H1 (cell line): ENCODE measurements around the gene ARID5B. TPM values are rescaled to one million over a fixed set of nuclear protein-coding genes. Genes with fewer than 3 reads are reported as not detected.

Source experiments
- BACH1 ChIP-seq: IDR thresholded peaks from 2 replicates; pipeline ENCODE4 v1.6.1; 2012; ENCODE audit warnings: low read length, improper control_type of control experiment
- BCL11A ChIP-seq, 2 experiments: IDR thresholded peaks; one replicate each; pipeline ENCODE4 v1.6.1; 2011; ENCODE audit warnings: low read depth in 2 of 2, low read length in 2 of 2, mild to moderate bottlenecking in 2 of 2
- CHD1 ChIP-seq: IDR thresholded peaks from 2 replicates; pipeline ENCODE4 v1.6.1; 2012; ENCODE audit warnings: low read depth, low read length, improper control_type of control experiment
- CTBP2 ChIP-seq: IDR thresholded peaks from 2 replicates; pipeline ENCODE4 v1.7.0; 2011; ENCODE audit warnings: borderline replicate concordance, mild to moderate bottlenecking, moderate library complexity, mixed read lengths, low read length; ENCODE audit not compliant: insufficient read depth, insufficient read length
- FOSL1 ChIP-seq: IDR thresholded peaks from 2 replicates; pipeline ENCODE4 v1.6.1; 2011; ENCODE audit warnings: mild to moderate bottlenecking, low read depth, low read length, moderate library complexity; ENCODE audit not compliant: insufficient read depth
- GABPA ChIP-seq: IDR thresholded peaks from 2 replicates; pipeline ENCODE4 v1.6.1; 2011; ENCODE audit warnings: mild to moderate bottlenecking, low read length, moderate library complexity, borderline replicate concordance; ENCODE audit not compliant: insufficient read depth
- HDAC2 ChIP-seq, 2 experiments: fragments of 300-600 bp in 1 of 2; sonication (generic) in 1 of 2; IDR thresholded peaks; 2 replicates each; pipeline ENCODE4 v1.6.1; 2011 to 2012; ENCODE audit warnings: low read depth in 2 of 2, low read length in 2 of 2, mild to moderate bottlenecking in 2 of 2, moderate library complexity in 2 of 2, borderline replicate concordance in 1 of 2, inconsistent platforms in 1 of 2
- MAFK ChIP-seq: IDR thresholded peaks from 2 replicates; pipeline ENCODE4 v1.6.1; 2012; ENCODE audit warnings: low read depth, mild to moderate bottlenecking, improper control_type of control experiment, low read length
- POLR2AphosphoS5 ChIP-seq: IDR thresholded peaks from 2 replicates; pipeline ENCODE4 v1.6.1; 2011; ENCODE audit warnings: low read depth, low read length
- POU5F1 ChIP-seq: IDR thresholded peaks from 2 replicates; pipeline ENCODE4 v1.6.1; 2011; ENCODE audit warnings: low read depth, mild to moderate bottlenecking, low read length, moderate library complexity
- RBBP5 ChIP-seq: IDR thresholded peaks from 2 replicates; pipeline ENCODE4 v1.7.1; 2012; ENCODE audit warnings: low read depth, mild to moderate bottlenecking, inconsistent platforms, low read length, moderate library complexity, borderline replicate concordance
- SAP30 ChIP-seq: fragments of 300-600 bp; sonication (generic); IDR thresholded peaks from 2 replicates; pipeline ENCODE4 v1.7.1; 2012; ENCODE audit warnings: low read length, moderate library complexity, mild to moderate bottlenecking, inconsistent platforms; ENCODE audit not compliant: insufficient read depth, insufficient replicate concordance
- SIN3A ChIP-seq, 2 experiments: IDR thresholded peaks in 1 of 2; conservative IDR thresholded peaks in 1 of 2; 2 replicates each; pipeline ENCODE4 v1.6.1; 2011 to 2012; ENCODE audit warnings: low read length in 2 of 2, improper control_type of control experiment in 1 of 2, low read depth in 1 of 2, mild to moderate bottlenecking in 1 of 2
- SIRT6 ChIP-seq: IDR thresholded peaks from one replicate; pipeline ENCODE4 v1.7.1; 2012; ENCODE audit warnings: low read length, inconsistent platforms
- SIX5 ChIP-seq: IDR thresholded peaks from 2 replicates; pipeline ENCODE4 v1.6.1; 2011; ENCODE audit warnings: mild to moderate bottlenecking, low read depth, low read length
- TAF7 ChIP-seq: optimal IDR thresholded peaks from 2 replicates; pipeline ENCODE3; 2011; ENCODE audit warnings: low read depth, mild to moderate bottlenecking, inconsistent platforms, low read length, moderate library complexity, borderline replicate concordance
- TBP ChIP-seq: IDR thresholded peaks from 2 replicates; pipeline ENCODE4 v1.6.1; 2011; ENCODE audit warnings: low read depth, low read length, improper control_type of control experiment
- YY1 ChIP-seq: IDR thresholded peaks from 2 replicates; pipeline ENCODE4 v1.6.1; 2011; ENCODE audit warnings: low read depth, mild to moderate bottlenecking, low read length
- polyA plus RNA-seq, 7 experiments: library from polyadenylated mRNA; depleted of rRNA in 3 of 7; stranded (reverse) in 5 of 7; unstranded in 2 of 7; fragments of >200 nt in 5 of 7; fragments of 200-250 nt in 2 of 7; gene quantifications; 1 replicate in 5 of 7; 2 replicates in 1 of 7; 4 replicates in 1 of 7; pipeline versions ENCODE4 v1.2.1 to v1.2.3, GENCODE V29; 2011 to 2013; ENCODE audit warnings: missing spikeins in 2 of 7, mixed read lengths in 2 of 7
- total RNA-seq: library from RNA; stranded (reverse); fragmentation: NEBNext Ultra II Directional; extraction: Animal tissue kit (Norgen Biotek cat#: 25700); gene quantifications from 2 replicates; pipeline ENCODE4 v1.2.1, GENCODE V29; 2021
- TF ChIP-seq, protein P1 (sequence below): IDR thresholded peaks from 2 replicates; pipeline ENCODE4 v1.6.1; 2011; ENCODE audit warnings: low read length, improper control_type of control experiment
- TF ChIP-seq, protein P2 (sequence below): IDR thresholded peaks from 2 replicates; pipeline ENCODE4 v1.6.1; 2011; ENCODE audit warnings: low read depth, mild to moderate bottlenecking, low read length; ENCODE audit not compliant: insufficient read depth

ARID5B gene
- total and polyA plus RNA-seq, 2 of the 8 experiments (the other 6 are each of a cell fraction or from before 2014, with no cell fraction given), result 0.21 to 1.1 TPM

DNA sequence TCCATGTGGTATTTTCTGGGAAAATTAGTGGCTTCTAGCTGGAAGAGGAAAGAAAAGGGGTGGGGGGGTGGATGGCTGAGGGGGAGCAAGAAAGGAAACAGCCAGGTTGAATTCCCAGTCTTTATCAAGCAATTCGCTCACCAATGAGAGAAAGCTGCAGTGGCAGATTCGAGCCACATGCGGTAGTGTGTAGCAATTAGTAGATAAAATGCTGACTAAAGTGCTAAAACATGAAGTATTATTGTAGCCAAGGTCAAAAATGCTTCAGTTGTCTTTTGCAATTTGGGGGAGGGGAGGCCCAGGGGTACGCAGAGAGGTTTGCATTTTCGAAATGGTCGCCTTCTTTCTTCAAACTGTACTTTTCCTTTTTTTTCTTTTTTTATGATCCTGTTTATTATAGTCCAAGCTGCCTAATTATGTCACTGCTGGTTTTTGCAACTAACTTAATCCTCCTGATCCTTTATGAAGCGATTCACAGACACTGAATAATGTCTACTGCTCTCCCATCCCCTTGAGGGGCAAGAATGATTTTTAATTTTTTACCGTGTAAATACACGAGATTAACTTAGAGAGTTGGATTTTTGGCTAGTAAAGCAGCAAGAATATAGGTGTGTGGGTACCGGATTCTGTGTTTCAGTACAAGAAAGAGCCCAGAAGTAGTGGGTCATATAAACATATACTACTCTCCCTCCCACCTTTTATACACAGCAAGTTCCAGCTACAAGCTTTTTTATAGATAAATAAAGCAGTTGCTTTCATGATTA is 3.6 kb upstream of the ARID5B start (continued):
- no peak for TF ChIP-seq SIN3A (conservative IDR thresholded peaks at IDR 0.05 in 1 of 2, IDR thresholded peaks at IDR 0.05 in 1 of 2; ENCODE audit: low read depth in 1 of 2, low read length in 2 of 2)
- TF ChIP-seq, protein P1, sequence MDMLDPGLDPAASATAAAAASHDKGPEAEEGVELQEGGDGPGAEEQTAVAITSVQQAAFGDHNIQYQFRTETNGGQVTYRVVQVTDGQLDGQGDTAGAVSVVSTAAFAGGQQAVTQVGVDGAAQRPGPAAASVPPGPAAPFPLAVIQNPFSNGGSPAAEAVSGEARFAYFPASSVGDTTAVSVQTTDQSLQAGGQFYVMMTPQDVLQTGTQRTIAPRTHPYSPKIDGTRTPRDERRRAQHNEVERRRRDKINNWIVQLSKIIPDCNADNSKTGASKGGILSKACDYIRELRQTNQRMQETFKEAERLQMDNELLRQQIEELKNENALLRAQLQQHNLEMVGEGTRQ, result no peak
- TF ChIP-seq POU5F1, result no peak
- peak; percentile 60 for TF ChIP-seq MAFK
- TF ChIP-seq YY1, result no peak
- no peak for TF ChIP-seq CTBP2
- no peak for TF ChIP-seq BACH1
- TF ChIP-seq RBBP5, result no peak
- TF ChIP-seq SAP30, result no peak
- TF ChIP-seq HDAC2 (IDR thresholded peaks at IDR 0.05; ENCODE audit: borderline replicate concordance in 1 of 2, low read depth in 2 of 2, low read length in 2 of 2), result no peak
- TF ChIP-seq TBP, result no peak
- TF ChIP-seq CHD1, result no peak
- TF ChIP-seq TAF7, result no peak
- TF ChIP-seq FOSL1, result no peak
- no peak for TF ChIP-seq SIX5
- no peak for TF ChIP-seq GABPA
- no peak for TF ChIP-seq POLR2AphosphoS5
- TF ChIP-seq SIRT6, result no peak
- TF ChIP-seq, protein P2, sequence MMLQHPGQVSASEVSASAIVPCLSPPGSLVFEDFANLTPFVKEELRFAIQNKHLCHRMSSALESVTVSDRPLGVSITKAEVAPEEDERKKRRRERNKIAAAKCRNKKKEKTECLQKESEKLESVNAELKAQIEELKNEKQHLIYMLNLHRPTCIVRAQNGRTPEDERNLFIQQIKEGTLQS, result no peak
- no peak for TF ChIP-seq BCL11A (IDR thresholded peaks at IDR 0.05; ENCODE audit: low read depth in 2 of 2, low read length in 2 of 2)
